ENCODE data around the gene ZNF839. TPM values are rescaled to one million over a fixed set of nuclear protein-coding genes. Genes with fewer than 3 reads are reported as not detected.

Gene ZNF839
- total RNA-seq (8.3 and 11.1 TPM in 2 replicates), polyA plus RNA-seq (8.8 and 9.8 TPM in 2 replicates)

- Histone ChIP-seq H3K4me3 (peak within 1 kb of the TSS; percentile 88), H3K9me2 (replicated peaks; ENCODE audit: insufficient read depth) (no peaks in the 10 kb centered on the region), H3K27ac (peak within 1 kb of the TSS; percentile 95), H3K9me3 (ENCODE audit: low read depth) (no peaks in the 10 kb centered on the region), H2AFZ (peak within 1 kb of the TSS; percentile 99), H4K20me1 (ENCODE audit: insufficient read depth, poor library complexity, severe bottlenecking) (no peaks in the 10 kb centered on the region), H3K4me1 (ENCODE audit: insufficient read depth) (peaks cover 21% of the 10 kb centered on the region), H3K4me2 (peak within 1 kb of the TSS; percentile 77), H3K36me3 (replicated peaks; ENCODE audit: insufficient read depth, low read depth) (no peaks in the 10 kb centered on the region), H3K79me2 (peaks cover 16% of the 10 kb centered on the region), H3K27me3 (no peaks in the 10 kb centered on the region)
- WGBS (ENCODE audit: low lambda C conversion rate, missing lambda C conversion rate) = 2% methylated on average over 49 of the region's 71 CpGs
- DNase-seq (ENCODE audit: low spot score) = peak; percentile 95
- no peak for TF ChIP-seq EZH2phosphoT487 (IDR thresholded peaks at IDR 0.05; ENCODE audit: low read depth, severe bottlenecking, unreplicated experiment)
- no peak for TF ChIP-seq CTCF (IDR thresholded peaks at IDR 0.05; ENCODE audit: poor library complexity)
- no peak for TF ChIP-seq EZH2 (IDR thresholded peaks at IDR 0.05; ENCODE audit: borderline replicate concordance)
Measured at GRCh38 chr14:102319351-102320032, at the start of gene ZNF839. Gene ZNF839, plus strand, starts transcription at chr14:102319746. Its CDS starts 20 bp downstream, at chr14:102319766.

GRCh38 chr14:102272392-102272791, 47.2 kb upstream of the ZNF839 start:
- Histone ChIP-seq H3K4me1 (ENCODE audit: insufficient read depth) (no peaks in the 10 kb centered on the region), H3K4me3 (no peak overlapping the region), H3K27me3 (no peaks in the 10 kb centered on the region), H3K79me2 (no peaks in the 10 kb centered on the region), H2AFZ (no peak overlapping the region), H4K20me1 (ENCODE audit: insufficient read depth, poor library complexity, severe bottlenecking) (no peaks in the 10 kb centered on the region), H3K9me2 (replicated peaks; ENCODE audit: insufficient read depth) (no peaks in the 10 kb centered on the region), H3K9me3 (ENCODE audit: low read depth) (no peaks in the 10 kb centered on the region), H3K27ac (no peak overlapping the region), H3K4me2 (no peak overlapping the region), H3K36me3 (replicated peaks; ENCODE audit: insufficient read depth, low read depth) (no peaks in the 10 kb centered on the region)
- no peak for DNase-seq (ENCODE audit: low spot score)
- 100% methylated on average over 5 of the region's 5 CpGs for WGBS (ENCODE audit: low lambda C conversion rate, missing lambda C conversion rate)
- TF ChIP-seq EZH2phosphoT487 (IDR thresholded peaks at IDR 0.05; ENCODE audit: low read depth, severe bottlenecking, unreplicated experiment) = no peak
- TF ChIP-seq EZH2 (IDR thresholded peaks at IDR 0.05; ENCODE audit: borderline replicate concordance) = no peak
- no peak for TF ChIP-seq CTCF (IDR thresholded peaks at IDR 0.05; ENCODE audit: poor library complexity)

- Histone ChIP-seq H3K27ac (no peak overlapping the region), H3K9me3 (ENCODE audit: low read depth) (no peaks in the 10 kb centered on the region), H3K9me2 (replicated peaks; ENCODE audit: insufficient read depth) (no peaks in the 10 kb centered on the region), H3K4me3 (no peak overlapping the region), H3K4me1 (ENCODE audit: insufficient read depth) (peaks cover 10% of the 10 kb centered on the region), H4K20me1 (ENCODE audit: insufficient read depth, poor library complexity, severe bottlenecking) (no peaks in the 10 kb centered on the region), H3K4me2 (no peak overlapping the region), H3K27me3 (no peaks in the 10 kb centered on the region), H2AFZ (no peak overlapping the region), H3K36me3 (replicated peaks; ENCODE audit: insufficient read depth, low read depth) (no peaks in the 10 kb centered on the region), H3K79me2 (no peaks in the 10 kb centered on the region)
- 97% methylated on average over 7 of the region's 7 CpGs for WGBS (ENCODE audit: low lambda C conversion rate, missing lambda C conversion rate)
- TF ChIP-seq EZH2 (IDR thresholded peaks at IDR 0.05; ENCODE audit: borderline replicate concordance) (no peak), EZH2phosphoT487 (IDR thresholded peaks at IDR 0.05; ENCODE audit: low read depth, severe bottlenecking, unreplicated experiment) (no peak), CTCF (IDR thresholded peaks at IDR 0.05; ENCODE audit: poor library complexity) (no peak)
- no peak for DNase-seq (ENCODE audit: low spot score)
Measured at GRCh38 chr14:102275866-102276265, 43.7 kb upstream of the ZNF839 start.
